ENCODE data around the gene SOBP. TPM values are rescaled to one million over a fixed set of nuclear protein-coding genes. Genes with fewer than 3 reads are reported as not detected.

The SOBP gene
- total and polyA plus RNA-seq, 2 donors (not counting 1 experiment from before 2014, with no cell fraction given) = 0.82 to 1.5 TPM

- intact Hi-C loops (cut with micrococcal nuclease) = no loop called here
- WGBS (ENCODE audit: insufficient coverage) = no CpG with 5 or more reads among the region's 5 CpGs
- no peaks in the 10 kb centered on the region for H3K9me3 ChIP-seq (ENCODE audit: control extremely low read depth in 1 of 3, control insufficient read depth in 2 of 3, insufficient read depth in 1 of 3, low read length in 2 of 3)
- no peak for DNase-seq
- no peaks in the 10 kb centered on the region for H3K4me1 ChIP-seq (ENCODE audit: control insufficient read depth in 2 of 2, insufficient read depth in 2 of 2, low read length in 2 of 2)
- no peak overlapping the region for H3K9ac ChIP-seq (ENCODE audit: low read length)
- no peak overlapping the region for H3K4me3 ChIP-seq (ENCODE audit: control extremely low read depth in 1 of 5, extremely low read depth in 1 of 5, insufficient read depth in 1 of 5, low read depth in 2 of 5, low read length in 4 of 5)
- Mint-ChIP-seq H3K27ac (no peak overlapping the region), H3K9me3 (ENCODE audit: insufficient read depth) (no peaks in the 10 kb centered on the region), H3K27me3 (no peaks in the 10 kb centered on the region), H3K4me3 (no peak overlapping the region), H3K4me1 (no peaks in the 10 kb centered on the region)
- CTCF ChIA-PET = interaction anchor here (1.2 kb wide), 1 partner anchor 64 kb away, joined by 3 read pairs; no protein-coding TSS in a partner anchor
- H3K4me2 ChIP-seq (replicated peaks; ENCODE audit: low read depth, low read length, poor library complexity, severe bottlenecking) = no peak overlapping the region
- TF ChIP-seq EZH2 (IDR thresholded peaks at IDR 0.05; ENCODE audit: borderline replicate concordance, insufficient read depth, low read depth, low read length, poor library complexity, severe bottlenecking) (no peak), CTCF (IDR thresholded peaks at IDR 0.05) (no peak)
- H2AFZ ChIP-seq (ENCODE audit: insufficient read depth, low read depth, low read length, poor library complexity, severe bottlenecking) = no peak overlapping the region
- POLR2A ChIA-PET = no interaction called here
- ATAC-seq (ENCODE audit: low read depth) = no peak
- H3K27ac ChIP-seq (ENCODE audit: low read length in 2 of 2) = no peak overlapping the region
- no peaks in the 10 kb centered on the region for H4K20me1 ChIP-seq (ENCODE audit: control insufficient read depth, insufficient read depth, low read length, poor library complexity, severe bottlenecking)
- H3K36me3 ChIP-seq (replicated peaks in 1 of 2; ENCODE audit: control extremely low read depth in 1 of 2, control insufficient read depth in 1 of 2, extremely low read depth in 1 of 2, insufficient read depth in 2 of 2, low read length in 1 of 2) = no peaks in the 10 kb centered on the region
- H3K27me3 ChIP-seq (replicated peaks in 1 of 4; ENCODE audit: control extremely low read depth in 1 of 4, control insufficient read depth in 3 of 4, insufficient read depth in 4 of 4, low read length in 3 of 4) = no peaks in the 10 kb centered on the region
- no peaks in the 10 kb centered on the region for H3K79me2 ChIP-seq (ENCODE audit: control insufficient read depth, insufficient read depth, low read length)
These were observed 99.3 kb downstream of the SOBP start for GRCh38 chr6:107589199-107589598.

GRCh38 chr6:107589934-107590333 is 100.0 kb downstream of the SOBP start:
- H3K27me3 Mint-ChIP-seq = no peaks in the 10 kb centered on the region

More at GRCh38 chr6:107589934-107590333, 100.0 kb downstream of the SOBP start:
- Mint-ChIP-seq H3K4me1 (no peaks in the 10 kb centered on the region), H3K9me3 (ENCODE audit: insufficient read depth) (no peaks in the 10 kb centered on the region), H3K27ac (no peak overlapping the region), H3K4me3 (no peak overlapping the region)
- WGBS (ENCODE audit: insufficient coverage) = no CpG with 5 or more reads among the region's 2 CpGs
- H3K27ac ChIP-seq (ENCODE audit: low read length in 2 of 2) = no peak overlapping the region
- no peak overlapping the region for H3K4me2 ChIP-seq (replicated peaks; ENCODE audit: low read depth, low read length, poor library complexity, severe bottlenecking)
- H3K27me3 ChIP-seq (replicated peaks in 1 of 4; ENCODE audit: control extremely low read depth in 1 of 4, control insufficient read depth in 3 of 4, insufficient read depth in 4 of 4, low read length in 3 of 4) = no peaks in the 10 kb centered on the region
- intact Hi-C loops (cut with micrococcal nuclease) = no loop called here
- no peaks in the 10 kb centered on the region for H3K79me2 ChIP-seq (ENCODE audit: control insufficient read depth, insufficient read depth, low read length)
- CTCF ChIA-PET = no interaction called here
- H3K36me3 ChIP-seq (replicated peaks in 1 of 2; ENCODE audit: control extremely low read depth in 1 of 2, control insufficient read depth in 1 of 2, extremely low read depth in 1 of 2, insufficient read depth in 2 of 2, low read length in 1 of 2) = no peaks in the 10 kb centered on the region
- DNase-seq (no peak), ATAC-seq (ENCODE audit: low read depth) (no peak)
- no peaks in the 10 kb centered on the region for H3K9me3 ChIP-seq (ENCODE audit: control extremely low read depth in 1 of 3, control insufficient read depth in 2 of 3, insufficient read depth in 1 of 3, low read length in 2 of 3)
- no peaks in the 10 kb centered on the region for H3K4me1 ChIP-seq (ENCODE audit: control insufficient read depth in 2 of 2, insufficient read depth in 2 of 2, low read length in 2 of 2)
- no peak overlapping the region for H2AFZ ChIP-seq (ENCODE audit: insufficient read depth, low read depth, low read length, poor library complexity, severe bottlenecking)
- no peaks in the 10 kb centered on the region for H4K20me1 ChIP-seq (ENCODE audit: control insufficient read depth, insufficient read depth, low read length, poor library complexity, severe bottlenecking)
- H3K9ac ChIP-seq (ENCODE audit: low read length) = no peak overlapping the region
- no peak overlapping the region for H3K4me3 ChIP-seq (ENCODE audit: control extremely low read depth in 1 of 5, extremely low read depth in 1 of 5, insufficient read depth in 1 of 5, low read depth in 2 of 5, low read length in 4 of 5)
- TF ChIP-seq CTCF (IDR thresholded peaks at IDR 0.05) (no peak), EZH2 (IDR thresholded peaks at IDR 0.05; ENCODE audit: borderline replicate concordance, insufficient read depth, low read depth, low read length, poor library complexity, severe bottlenecking) (no peak)
- POLR2A ChIA-PET = no interaction called here
